ENCODE measurements around the gene HMGCLL1. TPM values are rescaled to one million over a fixed set of nuclear protein-coding genes. Genes with fewer than 3 reads are reported as not detected.

HMGCLL1 gene
- total RNA-seq, 1 experiment from 2014 or later, result 0.11 TPM

GRCh38 chr6:55566036-55566710 is 12.8 kb downstream of the HMGCLL1 start:
- ChIA-PET CTCF (no interaction called here), POLR2A (no interaction called here)
- no peak for TF ChIP-seq TEAD1 (CRISPR knock-in tag; IDR thresholded peaks at IDR 0.05)
- no peak for DNase-seq (ENCODE audit: low spot score)
- Mint-ChIP-seq H3K27me3 (ENCODE audit: low read depth) (no peaks in the 10 kb centered on the region), H3K4me1 (peaks cover 9% of the 10 kb centered on the region), H3K9me3 (no peaks in the 10 kb centered on the region; the same call in 1 of the 2 replicates), H3K4me3 (no peak overlapping the region), H3K36me3 (no peaks in the 10 kb centered on the region), H3K27ac (no peak overlapping the region)
- ATAC-seq, result no peak

GRCh38 chr6:55562318-55562717 is 16.7 kb downstream of the HMGCLL1 start:
- H3K9me3 Mint-ChIP-seq, result no peaks in the 10 kb centered on the region
- H3K27ac Mint-ChIP-seq, result no peak overlapping the region
- H3K4me3 Mint-ChIP-seq, result no peak overlapping the region
- ChIA-PET CTCF (no interaction called here), POLR2A (no interaction called here)
- no peak for ATAC-seq
- peaks cover 5% of the 10 kb centered on the region; the same call in 1 of the 2 replicates for H3K4me1 Mint-ChIP-seq
- DNase-seq (ENCODE audit: low spot score), result no peak
- no peak for TF ChIP-seq MLX (CRISPR knock-in tag; IDR thresholded peaks at IDR 0.05)
- TF ChIP-seq ZNF232 (CRISPR knock-in tag; IDR thresholded peaks at IDR 0.05), result no peak
- TF ChIP-seq ERG (CRISPR knock-in tag; IDR thresholded peaks at IDR 0.05), result no peak
- TF ChIP-seq ATF6 (CRISPR knock-in tag; IDR thresholded peaks at IDR 0.05), result no peak
- no peak for TF ChIP-seq CTCF (IDR thresholded peaks at IDR 0.05)
- TF ChIP-seq ZNF263 (CRISPR knock-in tag; IDR thresholded peaks at IDR 0.05; ENCODE audit: low read depth), result no peak
- no peak for TF ChIP-seq ZNF671 (CRISPR knock-in tag; IDR thresholded peaks at IDR 0.05)
- TF ChIP-seq PRRX2 (CRISPR knock-in tag; IDR thresholded peaks at IDR 0.05), result no peak
- no peak for TF ChIP-seq FOXP1 (CRISPR knock-in tag; IDR thresholded peaks at IDR 0.05; ENCODE audit: borderline replicate concordance)
- no peaks in the 10 kb centered on the region for H3K27me3 Mint-ChIP-seq (ENCODE audit: low read depth)
- no peaks in the 10 kb centered on the region for H3K36me3 Mint-ChIP-seq

- DNase-seq (ENCODE audit: low spot score), result no peak
- Mint-ChIP-seq H3K4me3 (no peak overlapping the region), H3K9me3 (no peaks in the 10 kb centered on the region), H3K36me3 (no peaks in the 10 kb centered on the region), H3K27ac (no peak overlapping the region), H3K27me3 (ENCODE audit: low read depth) (no peaks in the 10 kb centered on the region), H3K4me1 (peaks cover 5% of the 10 kb centered on the region; the same call in 1 of the 2 replicates)
- ChIA-PET POLR2A (no interaction called here), CTCF (interaction anchor here (1.4 kb wide), 1 partner anchor 284 kb away, joined by 4 read pairs; no protein-coding TSS in a partner anchor)
- no peak for ATAC-seq
- no peak for TF ChIP-seq SP1 (CRISPR knock-in tag; conservative IDR thresholded peaks at IDR 0.05)
- TF ChIP-seq ZNF138 (CRISPR knock-in tag; conservative IDR thresholded peaks at IDR 0.05), result no peak
- TF ChIP-seq ZNF425 (CRISPR knock-in tag; conservative IDR thresholded peaks at IDR 0.05), result no peak
- TF ChIP-seq ZNF263 (CRISPR knock-in tag; IDR thresholded peaks at IDR 0.05; ENCODE audit: low read depth), result no peak
- no peak for TF ChIP-seq JAZF1 (CRISPR knock-in tag; IDR thresholded peaks at IDR 0.05)
- TF ChIP-seq ZNF671 (CRISPR knock-in tag; IDR thresholded peaks at IDR 0.05), result no peak
- no peak for TF ChIP-seq GTF2I (CRISPR knock-in tag; conservative IDR thresholded peaks at IDR 0.05)
- TF ChIP-seq GABPB1 (CRISPR knock-in tag; IDR thresholded peaks at IDR 0.05), result no peak
- TF ChIP-seq USF2 (CRISPR knock-in tag; IDR thresholded peaks at IDR 0.05), result no peak
- no peak for TF ChIP-seq ZNF532 (CRISPR knock-in tag; IDR thresholded peaks at IDR 0.05; ENCODE audit: borderline replicate concordance)
Observed at GRCh38 chr6:55560290-55560885, 18.6 kb downstream of the HMGCLL1 start.

All from WTC11 (cell line).